Psoas muscle (tissue), 8 donors: ENCODE data around the gene IL18R1. TPM values are rescaled to one million over a fixed set of nuclear protein-coding genes. Genes with fewer than 3 reads are reported as not detected.

Source experiments
- ATAC-seq, 4 donors: fragments of 200-7000 bp; cut with Tn5 transposase; one replicate each; pipeline ENCODE4 v1.9.1; 2020; ENCODE audit warnings: moderate library complexity in 3 of 4, mild to moderate bottlenecking in 2 of 4
- DNase-seq, 2 donors: peaks; one replicate each; pipeline ENCODE4 v3.0.0-alpha.2; 2020
- H3K27ac ChIP-seq: fragments of 200-600 bp; one replicate; pipeline ENCODE4 v1.8.0; 2022
- H3K27me3 ChIP-seq, 3 donors: fragments of 200-600 bp in 1 of 3; one replicate each; pipeline versions ENCODE4 v1.6.1 to v1.8.0; 2013 to 2022; ENCODE audit warnings: low read length in 2 of 3, mild to moderate bottlenecking in 2 of 3, moderate library complexity in 1 of 3; ENCODE audit not compliant: insufficient read depth in 3 of 3
- H3K36me3 ChIP-seq, 2 donors: fragments of 200-600 bp in 1 of 2; one replicate each; pipeline versions ENCODE4 v1.6.1 to v1.8.0; 2013 to 2022; ENCODE audit warnings: low read depth in 1 of 2, mild to moderate bottlenecking in 1 of 2, moderate library complexity in 1 of 2; ENCODE audit not compliant: insufficient read depth in 1 of 2
- H3K4me1 ChIP-seq: fragments of 200-600 bp; one replicate; pipeline ENCODE4 v1.8.0; 2022
- H3K4me3 ChIP-seq: fragments of 200-600 bp; one replicate; pipeline ENCODE4 v1.8.0; 2022; ENCODE audit warnings: mild to moderate bottlenecking
- H3K9me3 ChIP-seq: fragments of 200-600 bp; one replicate; pipeline ENCODE4 v1.8.0; 2022
- CTCF ChIP-seq: fragments of 200-600 bp; IDR thresholded peaks from one replicate; pipeline ENCODE4 v1.8.0; 2022; ENCODE audit warnings: antibody characterized with exemption
- WGBS, 3 donors: extraction: QIAGEN DNeasy Blood & Tissue Kit; methylation state at CpG; one replicate each; pipeline versions ENCODE4 v1.1.6 to v1.1.7; 2013; 5-methylcytosine and 5-hydroxymethylcytosine counted together
- intact Hi-C, 2 donors: fragments of 100-400 bp; cut with DNase I; formaldehyde crosslinking; loops; one replicate each; pipeline versions ENCODE4 v1.11.0 to v1.14.2; 2022
- polyA plus RNA-seq, 3 donors: library from polyadenylated mRNA; stranded (reverse); fragments of 200-250 nt; gene quantifications; one replicate each; pipeline ENCODE4 v1.2.3, GENCODE V29; 2013
- total RNA-seq, 4 donors: library from RNA; stranded (reverse); fragmentation: NEBNext Ultra II Directional in 2 of 4; extraction: Animal tissue kit (Norgen Biotek cat#: 25700) in 2 of 4; gene quantifications; one replicate each; pipeline versions ENCODE4 v1.2.1 to v1.2.4, GENCODE V29; 2021 to 2023
- donor health status: healthy with polysubstance abuse.
- donor health status: DM: no; HTN: no; CAD: no; lungs with moderate emphysema.
- donor health status: Bipolar disorder and iron deficiency.
- donor health status: healthy.
- donor health status: DM: yes; HTN: yes; CAD: no.
- donor health status: DM: no; HTN: no; CAD: no.
- donor health status: DM: no; HTN: no; CAD: no.
- donor health status: DM: yes; HTN: yes; CAD: no.

IL18R1 gene
- total and polyA plus RNA-seq, 7 donors: 0.26 to 2.1 (median 0.83) TPM

- intact Hi-C loops: loop anchor here (5.0 to 10.0 kb wide), 6 partner anchors 89 to 344 kb away; partner anchors contain the start of gene IL1RL2 (in 2 of the 2)
- TF ChIP-seq CTCF: no peak
- H3K4me3 ChIP-seq: no peak overlapping the region
- no peaks in the 10 kb centered on the region for H3K36me3 ChIP-seq
- no peaks in the 10 kb centered on the region for H3K9me3 ChIP-seq
- DNase-seq (no peak), ATAC-seq (no peak)
- WGBS, 3 donors: 89 to 93% (median 90%) methylated on average over 8 of the region's 8 CpGs
- no peaks in the 10 kb centered on the region for H3K4me1 ChIP-seq
- H3K27me3 ChIP-seq: no peaks in the 10 kb centered on the region
- H3K27ac ChIP-seq: no peak overlapping the region
Measured at GRCh38 chr2:102358496-102358895, 2.9 kb downstream of the IL18R1 start.

- WGBS, 3 donors: 80 to 86% (median 81%) methylated on average over 3 of the region's 3 CpGs
- DNase-seq (no peak), ATAC-seq (no peak)
- Histone ChIP-seq H3K4me3 (no peak overlapping the region), H3K4me1 (no peaks in the 10 kb centered on the region), H3K27ac (no peak overlapping the region), H3K27me3 (no peaks in the 10 kb centered on the region), H3K9me3 (no peaks in the 10 kb centered on the region), H3K36me3 (no peaks in the 10 kb centered on the region)
- intact Hi-C loops: loop anchor here (5.0 to 10.0 kb wide), 6 partner anchors 88 to 345 kb away; partner anchors contain the start of gene IL1RL2 (in 2 of the 2)
- no peak for TF ChIP-seq CTCF
Measured at GRCh38 chr2:102359527-102359926, 3.9 kb downstream of the IL18R1 start.

- Histone ChIP-seq H3K36me3 (no peaks in the 10 kb centered on the region), H3K9me3 (no peaks in the 10 kb centered on the region), H3K27me3 (no peaks in the 10 kb centered on the region), H3K27ac (no peak overlapping the region), H3K4me1 (no peaks in the 10 kb centered on the region), H3K4me3 (no peak overlapping the region)
- no peak for DNase-seq
- no peak for ATAC-seq
- WGBS, 3 donors: 71 to 80% (median 73%) methylated on average over 5 of the region's 5 CpGs
- intact Hi-C loops: no loop called here
- no peak for TF ChIP-seq CTCF
Measured at GRCh38 chr2:102361632-102362241, 6.1 kb downstream of the IL18R1 start.

GRCh38 chr2:102365763-102366162, 10.2 kb downstream of the IL18R1 start:
- ATAC-seq (no peak), DNase-seq (no peak)
- Histone ChIP-seq H3K27me3 (no peaks in the 10 kb centered on the region), H3K36me3 (no peaks in the 10 kb centered on the region), H3K27ac (no peak overlapping the region), H3K9me3 (no peaks in the 10 kb centered on the region), H3K4me1 (no peaks in the 10 kb centered on the region), H3K4me3 (no peak overlapping the region)
- WGBS, 3 donors: 85 to 91% (median 86%) methylated on average over 1 of the region's 1 CpG
- intact Hi-C loops: no loop called here
- no peak for TF ChIP-seq CTCF
